Karpas-422 (cell line): ENCODE data around the gene LBHD2. TPM values are rescaled to one million over a fixed set of nuclear protein-coding genes. Genes with fewer than 3 reads are reported as not detected.

Experiments used
- DNase-seq: peaks from one replicate; pipeline ENCODE4 v3.0.0-alpha.2; 2015
- H2AFZ ChIP-seq: fragments of 200-600 bp; sonication (generic); 2 replicates; pipeline ENCODE4 v1.6.1; 2014; ENCODE audit warnings: antibody characterized with exemption, low read length, mixed read lengths
- H3K27ac ChIP-seq: fragments of 200-600 bp; sonication (generic); 2 replicates; pipeline ENCODE4 v1.5.1; 2014; ENCODE audit warnings: mild to moderate bottlenecking, low read length, moderate library complexity
- H3K27me3 ChIP-seq: fragments of 200-600 bp; sonication (generic); 2 replicates; pipeline ENCODE4 v1.6.1; 2014; ENCODE audit warnings: low read length, mixed read lengths
- H3K36me3 ChIP-seq: fragments of 200-600 bp; sonication (generic); 2 replicates; pipeline ENCODE4 v1.6.1; 2014; ENCODE audit warnings: low read length, mixed read lengths; ENCODE audit not compliant: insufficient read depth
- H3K4me1 ChIP-seq: fragments of 200-600 bp; sonication (generic); 2 replicates; pipeline ENCODE4 v1.6.1; 2014; ENCODE audit warnings: mild to moderate bottlenecking, low read length, mixed read lengths
- H3K4me2 ChIP-seq: fragments of 200-600 bp; sonication (generic); 2 replicates; pipeline ENCODE4 v1.6.1; 2014; ENCODE audit warnings: low read length, low read depth, mild to moderate bottlenecking; ENCODE audit not compliant: poor library complexity, severe bottlenecking
- H3K4me3 ChIP-seq: fragments of 200-600 bp; sonication (generic); 2 replicates; pipeline ENCODE4 v1.5.1; 2014; ENCODE audit warnings: mild to moderate bottlenecking, antibody characterized with exemption, low read length, mixed read lengths
- H3K79me2 ChIP-seq: fragments of 200-600 bp; sonication (generic); 2 replicates; pipeline ENCODE4 v1.6.1; 2014; ENCODE audit warnings: mild to moderate bottlenecking, low read length, mixed read lengths
- H3K9ac ChIP-seq: fragments of 200-600 bp; sonication (generic); 2 replicates; pipeline ENCODE4 v1.6.0; 2014; ENCODE audit warnings: low read length
- H3K9me2 ChIP-seq: fragments of 200-600 bp; sonication (generic), shearing (Covaris generic); replicated peaks from 2 replicates; pipeline ENCODE4 v1.6.0; 2014; ENCODE audit warnings: mild to moderate bottlenecking, low read length, moderate library complexity; ENCODE audit not compliant: insufficient read depth
- H3K9me3 ChIP-seq: fragments of 300-700, 200-600 bp; sonication (generic); 2 replicates; pipeline ENCODE4 v1.6.1; 2014; ENCODE audit warnings: low read length, mixed read lengths
- H4K20me1 ChIP-seq: fragments of 200-600 bp; sonication (generic); 2 replicates; pipeline ENCODE4 v1.6.1; 2014; ENCODE audit warnings: mild to moderate bottlenecking, antibody characterized with exemption, low read length, low read depth; ENCODE audit not compliant: insufficient read depth
- total RNA-seq: library from RNA; depleted of rRNA; stranded (reverse); fragments of >200 nt; shearing (Covaris generic); gene quantifications from 2 replicates; pipeline ENCODE4 v1.2.3, GENCODE V29; 2014; ENCODE audit warnings: low replicate concordance

LBHD2 gene
- total RNA-seq, 1 experiment from 2014 or later = not detected

DNA sequence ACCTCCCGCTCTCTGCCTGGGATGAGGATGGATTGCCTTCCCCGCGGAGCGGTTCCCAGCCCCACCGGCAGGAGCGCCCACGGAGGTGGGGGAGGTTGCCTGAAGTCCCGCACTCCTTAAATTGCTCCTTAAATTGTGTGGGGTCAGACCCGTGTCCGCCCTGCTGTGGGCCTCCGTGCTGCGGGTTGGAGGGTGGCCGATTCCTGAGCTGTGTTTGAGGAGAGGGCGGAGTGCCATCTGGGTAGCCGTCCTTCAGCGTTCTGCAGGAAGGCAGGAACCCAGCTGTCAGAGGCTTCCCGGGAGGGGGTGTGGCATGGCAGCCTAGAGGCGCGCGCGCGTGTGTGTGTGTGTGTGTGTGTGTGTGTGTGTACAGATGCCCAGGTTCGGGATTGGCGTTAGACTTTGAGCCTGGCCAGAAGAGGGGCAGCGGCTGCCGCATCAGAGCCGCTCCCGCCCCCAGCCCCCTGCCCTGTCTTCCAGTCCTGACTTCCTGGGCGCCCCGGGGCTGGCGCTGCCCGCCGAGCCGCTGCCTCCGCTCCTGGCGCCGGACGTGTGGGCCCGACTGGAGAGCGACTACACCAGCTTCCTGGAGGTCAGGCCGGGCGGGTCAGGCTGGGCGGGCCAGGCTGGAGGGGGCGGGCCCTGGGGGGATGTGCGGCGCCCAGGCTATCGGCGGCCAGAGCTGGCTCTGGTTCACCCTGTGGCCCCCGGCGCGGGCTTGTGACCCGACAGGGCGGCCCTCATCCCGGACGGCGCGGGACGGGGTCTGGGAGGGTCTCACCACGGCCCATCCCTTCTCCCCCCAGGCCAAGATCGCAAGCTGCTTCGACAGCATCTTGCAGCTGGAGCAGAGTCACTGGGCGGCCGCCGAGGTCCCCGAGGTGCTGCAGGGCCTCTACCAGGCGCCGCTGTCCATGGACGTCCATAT lies 19.7 kb downstream of the LBHD2 start:
- Histone ChIP-seq H3K4me1 (peaks cover 16% of the 10 kb centered on the region), H2AFZ (no peak overlapping the region), H3K9me2 (no peaks in the 10 kb centered on the region), H3K27ac (no peak overlapping the region), H3K4me2 (no peak overlapping the region), H3K9me3 (no peaks in the 10 kb centered on the region), H4K20me1 (peaks cover 21% of the 10 kb centered on the region), H3K4me3 (no peak overlapping the region), H3K27me3 (no peaks in the 10 kb centered on the region), H3K79me2 (no peaks in the 10 kb centered on the region), H3K36me3 (no peaks in the 10 kb centered on the region), H3K9ac (no peak overlapping the region)
- no peak for DNase-seq

DNA sequence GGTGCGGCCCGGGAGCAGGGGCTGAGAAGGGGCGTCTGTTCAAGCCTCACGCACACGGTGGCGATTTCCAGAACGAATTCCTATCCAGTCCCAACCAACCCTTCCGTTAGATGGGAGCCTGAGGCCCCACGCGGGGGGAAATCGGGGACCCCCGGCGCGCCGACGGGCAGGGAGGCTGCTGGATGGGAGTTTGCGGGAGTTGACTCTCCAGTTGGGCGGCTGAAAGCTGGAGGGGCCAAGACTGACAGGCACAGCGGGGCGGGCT lies 20.3 kb downstream of the LBHD2 start:
- Histone ChIP-seq H3K27ac (no peak overlapping the region), H3K9me2 (no peaks in the 10 kb centered on the region), H3K9me3 (no peaks in the 10 kb centered on the region), H3K36me3 (no peaks in the 10 kb centered on the region), H3K79me2 (no peaks in the 10 kb centered on the region), H3K27me3 (no peaks in the 10 kb centered on the region), H2AFZ (no peak overlapping the region), H3K9ac (no peak overlapping the region), H3K4me1 (peaks cover 16% of the 10 kb centered on the region), H4K20me1 (peaks cover 17% of the 10 kb centered on the region), H3K4me3 (no peak overlapping the region), H3K4me2 (no peak overlapping the region)
- no peak for DNase-seq

DNA sequence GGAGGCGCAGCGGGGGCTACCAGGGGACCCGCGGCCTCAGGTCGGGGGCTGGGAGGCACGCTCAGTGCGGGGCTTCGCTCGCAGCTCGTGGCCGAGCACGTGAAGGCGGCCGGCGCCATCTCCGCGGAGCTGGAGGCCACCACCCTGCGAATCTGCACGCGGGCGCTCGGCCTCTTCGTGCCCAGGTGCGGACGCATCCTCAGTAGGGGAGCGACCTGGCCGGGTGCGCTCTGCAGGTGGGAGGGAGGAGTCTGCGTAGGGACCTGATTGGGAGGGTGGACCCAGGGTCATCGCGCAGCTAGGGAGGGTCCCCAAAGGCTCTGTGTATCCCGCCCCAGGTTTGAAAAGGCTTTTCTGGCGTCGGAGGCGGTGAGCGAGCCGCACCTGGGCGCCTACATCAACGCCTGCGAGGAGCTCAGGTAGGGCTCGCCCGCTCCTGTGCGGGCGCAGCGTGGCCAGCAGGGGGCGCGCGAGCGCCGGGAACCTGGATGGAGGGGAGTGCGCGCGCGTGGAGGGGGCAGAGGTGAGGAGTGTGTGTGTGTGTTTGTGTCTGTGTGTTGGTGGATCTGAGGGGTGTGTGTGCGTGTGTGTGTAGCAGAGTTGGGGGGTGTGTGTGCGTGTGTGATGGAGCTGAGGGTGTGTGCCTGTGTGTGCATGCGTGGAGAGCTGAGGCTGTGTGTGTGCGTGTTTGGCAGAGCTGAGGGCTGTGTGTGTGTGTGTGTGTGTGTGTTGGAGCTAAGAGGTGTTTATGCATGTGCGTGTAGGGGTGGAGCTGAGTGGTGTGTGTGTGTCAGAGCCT lies 20.8 kb downstream of the LBHD2 start:
- Histone ChIP-seq H3K36me3 (no peaks in the 10 kb centered on the region), H3K27me3 (no peaks in the 10 kb centered on the region), H3K4me2 (no peak overlapping the region), H3K27ac (no peak overlapping the region), H3K4me3 (no peak overlapping the region), H2AFZ (no peak overlapping the region), H3K9me2 (no peaks in the 10 kb centered on the region), H3K4me1 (peaks cover 18% of the 10 kb centered on the region), H3K79me2 (no peaks in the 10 kb centered on the region), H3K9ac (no peak overlapping the region), H4K20me1 (peaks cover 17% of the 10 kb centered on the region), H3K9me3 (no peaks in the 10 kb centered on the region)
- DNase-seq = peak; percentile 91

DNA sequence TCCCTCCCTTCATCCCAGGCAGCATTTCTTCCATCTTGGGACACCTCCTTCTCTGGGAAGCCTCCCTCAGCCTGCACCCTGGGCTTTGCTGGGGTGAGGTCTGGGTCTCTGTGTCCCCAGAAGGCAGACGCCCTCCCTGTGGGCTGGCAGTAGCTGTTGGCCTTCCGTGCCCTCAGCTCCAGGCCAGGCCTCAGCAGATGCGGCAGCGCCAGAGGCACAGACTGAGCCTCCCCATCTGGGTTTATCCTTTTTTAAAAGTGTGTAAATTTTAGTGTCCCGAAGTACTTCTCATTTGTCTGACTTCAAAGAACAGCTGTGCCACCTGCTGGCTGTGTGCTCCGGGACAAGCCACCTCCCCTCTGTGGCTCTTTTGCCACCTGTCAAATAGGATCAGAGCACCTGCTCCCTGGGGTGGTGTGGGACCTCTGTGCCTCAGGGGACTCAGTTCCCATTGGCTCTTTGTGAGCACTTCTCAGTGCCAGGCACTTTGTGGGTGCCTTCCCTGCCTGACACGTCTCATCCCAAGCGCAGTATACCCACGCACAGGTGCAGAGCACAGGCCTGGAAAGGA lies 21.7 kb downstream of the LBHD2 start:
- no peaks in the 10 kb centered on the region for H3K79me2 ChIP-seq
- peaks cover 13% of the 10 kb centered on the region for H4K20me1 ChIP-seq
- H2AFZ ChIP-seq = no peak overlapping the region
- peak; percentile 83 for DNase-seq
- no peak overlapping the region for H3K27ac ChIP-seq
- H3K4me2 ChIP-seq = no peak overlapping the region
- H3K4me1 ChIP-seq = peaks cover 23% of the 10 kb centered on the region
- H3K27me3 ChIP-seq = no peaks in the 10 kb centered on the region
- H3K4me3 ChIP-seq = no peak overlapping the region
- no peak overlapping the region for H3K9ac ChIP-seq
- no peaks in the 10 kb centered on the region for H3K9me2 ChIP-seq
- no peaks in the 10 kb centered on the region for H3K36me3 ChIP-seq
- H3K9me3 ChIP-seq = no peaks in the 10 kb centered on the region

DNA sequence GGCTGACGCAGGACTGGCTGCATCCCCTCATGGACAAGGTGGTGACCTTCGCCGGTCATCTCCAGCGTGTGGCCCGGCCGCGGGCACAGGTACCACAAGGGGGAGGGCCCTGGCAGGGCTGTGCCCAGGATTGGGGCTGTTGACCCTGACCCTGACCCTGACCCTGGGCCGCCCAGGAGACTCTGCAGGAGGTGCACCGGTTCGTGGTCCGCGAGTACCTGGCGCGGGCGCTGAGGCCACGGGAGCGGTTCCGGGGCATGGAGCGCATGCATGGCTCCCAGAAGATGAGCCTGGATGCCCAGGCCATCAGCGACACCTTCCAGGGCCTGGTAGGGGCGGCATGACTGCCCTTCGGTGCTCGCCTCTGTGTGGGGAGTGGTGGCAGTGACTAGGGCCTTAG lies 23.4 kb downstream of the LBHD2 start:
- no peak overlapping the region for H3K4me2 ChIP-seq
- no peak for DNase-seq
- H3K27me3 ChIP-seq = no peaks in the 10 kb centered on the region
- H2AFZ ChIP-seq = no peak overlapping the region
- H4K20me1 ChIP-seq = peaks cover 19% of the 10 kb centered on the region
- no peak overlapping the region for H3K9ac ChIP-seq
- H3K9me3 ChIP-seq = no peaks in the 10 kb centered on the region
- H3K27ac ChIP-seq = no peak overlapping the region
- no peaks in the 10 kb centered on the region for H3K9me2 ChIP-seq
- H3K4me3 ChIP-seq = no peak overlapping the region
- H3K79me2 ChIP-seq = no peaks in the 10 kb centered on the region
- no peaks in the 10 kb centered on the region for H3K36me3 ChIP-seq
- H3K4me1 ChIP-seq = peaks cover 40% of the 10 kb centered on the region

DNA sequence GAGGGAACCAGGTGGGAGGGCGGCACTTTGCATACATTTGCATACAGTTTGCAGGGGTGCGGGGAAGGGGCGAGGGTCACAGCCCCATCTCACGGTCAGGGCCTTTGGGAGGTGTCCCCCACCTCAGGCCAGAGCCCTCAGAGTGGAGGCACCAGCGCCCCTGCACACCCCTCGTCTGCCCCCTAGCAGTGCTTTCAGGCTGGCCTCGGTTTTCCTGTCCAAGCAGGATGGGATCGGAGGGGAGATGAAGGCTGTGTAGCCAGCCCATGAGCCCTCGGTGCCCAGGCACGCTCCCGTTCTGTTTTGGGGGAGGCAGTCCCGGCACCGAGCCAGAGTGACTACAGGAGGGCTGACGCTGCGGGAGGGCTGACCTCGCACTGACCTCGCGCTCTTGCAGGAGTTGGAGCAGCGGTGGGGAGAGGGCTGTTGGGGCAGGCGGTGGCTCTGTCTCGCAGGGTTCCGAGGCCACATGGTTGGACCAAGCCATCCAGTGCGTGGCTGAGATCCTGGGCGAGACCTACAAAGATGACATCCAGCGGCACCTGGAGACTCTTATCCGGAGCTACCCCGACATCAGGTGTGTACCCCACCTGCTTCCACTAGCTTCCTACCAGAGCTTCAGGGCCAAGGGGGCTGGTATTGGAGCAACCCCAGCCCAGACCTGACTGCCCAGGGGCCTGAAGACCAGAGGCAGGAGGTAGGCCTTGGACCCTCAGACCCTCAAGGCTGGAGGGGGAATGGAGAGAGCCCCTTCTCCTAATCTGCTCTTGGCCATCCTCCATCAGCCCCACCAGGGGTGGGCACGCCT lies 24.1 kb downstream of the LBHD2 start:
- no peak overlapping the region for H2AFZ ChIP-seq
- no peak overlapping the region for H3K27ac ChIP-seq
- no peaks in the 10 kb centered on the region for H3K9me2 ChIP-seq
- H3K9ac ChIP-seq = no peak overlapping the region
- no peaks in the 10 kb centered on the region for H3K36me3 ChIP-seq
- no peak for DNase-seq
- peaks cover 43% of the 10 kb centered on the region for H3K4me1 ChIP-seq
- no peaks in the 10 kb centered on the region for H3K9me3 ChIP-seq
- H3K4me3 ChIP-seq = no peak overlapping the region
- no peaks in the 10 kb centered on the region for H3K27me3 ChIP-seq
- peaks cover 19% of the 10 kb centered on the region for H4K20me1 ChIP-seq
- H3K79me2 ChIP-seq = no peaks in the 10 kb centered on the region
- no peak overlapping the region for H3K4me2 ChIP-seq

DNA sequence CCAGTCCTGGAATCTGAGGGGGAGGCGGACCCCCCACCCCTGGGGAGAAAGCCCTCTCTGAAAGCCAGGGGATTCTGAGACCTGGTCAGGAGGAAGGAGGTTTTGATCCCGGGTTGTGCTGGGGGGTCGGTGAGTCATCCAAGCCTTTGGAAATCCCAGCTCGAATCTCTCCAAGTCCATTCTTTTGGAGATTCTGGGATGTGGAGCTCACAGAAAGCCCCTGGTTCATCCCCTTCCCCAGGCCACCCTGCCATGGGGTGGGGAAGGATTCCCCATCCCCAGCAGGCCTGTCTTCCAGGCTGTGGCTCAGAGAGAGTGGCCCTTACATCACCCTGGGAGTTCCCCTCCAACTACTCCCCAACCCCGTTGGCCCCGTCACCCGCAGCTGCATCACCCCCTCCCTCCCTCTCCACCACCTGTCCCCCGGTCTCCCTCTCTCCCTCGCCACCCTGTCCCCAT lies 24.8 kb downstream of the LBHD2 start:
- H3K4me2 ChIP-seq = no peak overlapping the region
- H4K20me1 ChIP-seq = peaks cover 19% of the 10 kb centered on the region
- H3K27me3 ChIP-seq = no peaks in the 10 kb centered on the region
- no peak for DNase-seq
- H3K9me3 ChIP-seq = no peaks in the 10 kb centered on the region
- H3K79me2 ChIP-seq = no peaks in the 10 kb centered on the region
- no peaks in the 10 kb centered on the region for H3K9me2 ChIP-seq
- no peaks in the 10 kb centered on the region for H3K36me3 ChIP-seq
- H2AFZ ChIP-seq = no peak overlapping the region
- H3K4me1 ChIP-seq = peaks cover 43% of the 10 kb centered on the region
- H3K27ac ChIP-seq = no peak overlapping the region
- H3K4me3 ChIP-seq = no peak overlapping the region
- H3K9ac ChIP-seq = no peak overlapping the region
